Central memory CD8-positive, alpha-beta T cell (primary cell): ENCODE measurements around the gene PARVB.

ENCODE experiments used
- ATAC-seq: fragments of 150-1000 bp; cut with Tn5 transposase; replicated peaks from 2 replicates; pipeline ENCODE4 v1.10.0; 2022; ENCODE audit warnings: mild to moderate bottlenecking, moderate FRiP score, moderate number of reproducible peaks; ENCODE audit not compliant: poor library complexity, severe bottlenecking; ENCODE audit errors: extremely low read depth
- DNase-seq, 2 donors: peaks; one replicate each; pipeline ENCODE4 v3.0.0; 2021; ENCODE audit warnings: low spot score in 2 of 2
- H3K27ac Mint-ChIP-seq: one replicate; pipeline ENCODE4 v1.8.0; 2022; ENCODE audit warnings: low read depth, mild to moderate bottlenecking, moderate library complexity, mixed read lengths
- H3K27me3 Mint-ChIP-seq: one replicate; pipeline ENCODE4 v1.8.0; 2022; ENCODE audit warnings: mixed read lengths
- H3K36me3 Mint-ChIP-seq: one replicate; pipeline ENCODE4 v1.8.0; 2022; ENCODE audit warnings: mild to moderate bottlenecking, moderate library complexity, mixed read lengths; ENCODE audit not compliant: insufficient read depth
- H3K4me1 Mint-ChIP-seq: one replicate; pipeline ENCODE4 v1.8.0; 2022; ENCODE audit warnings: mixed read lengths
- H3K4me3 Mint-ChIP-seq: one replicate; pipeline ENCODE4 v1.8.0; 2022; ENCODE audit warnings: mild to moderate bottlenecking, moderate library complexity, mixed read lengths
- H3K9me3 Mint-ChIP-seq: one replicate; pipeline ENCODE4 v1.8.0; 2022; ENCODE audit warnings: mixed read lengths

Gene PARVB

GRCh38 chr22:44179989-44180705 is 156.0 kb downstream of the PARVB start:
- ATAC-seq (no peak), DNase-seq (no peak)
- peak overlapping the region; percentile 92 for H3K27ac Mint-ChIP-seq
- peaks cover 11% of the 10 kb centered on the region for H3K36me3 Mint-ChIP-seq
- peaks cover 32% of the 10 kb centered on the region for H3K4me1 Mint-ChIP-seq
- peak overlapping the region; percentile 80 for H3K4me3 Mint-ChIP-seq
- no peaks in the 10 kb centered on the region for H3K27me3 Mint-ChIP-seq
- H3K9me3 Mint-ChIP-seq = no peaks in the 10 kb centered on the region

GRCh38 chr22:44180706-44181032 is 156.6 kb downstream of the PARVB start, which contains the start of gene PARVG:
Gene PARVG (plus strand): TSS chr22:44180925. CDS start chr22:44183330, 2,405 bp downstream.
- H3K9me3 Mint-ChIP-seq = no peaks in the 10 kb centered on the region
- peak within 1 kb of the TSS; percentile 92 for H3K27ac Mint-ChIP-seq
- peak within 1 kb of the TSS; percentile 80 for H3K4me3 Mint-ChIP-seq
- H3K27me3 Mint-ChIP-seq = no peaks in the 10 kb centered on the region
- peaks cover 32% of the 10 kb centered on the region for H3K4me1 Mint-ChIP-seq
- ATAC-seq (peak; percentile 59), DNase-seq (peak; percentile 29 to 56)
- H3K36me3 Mint-ChIP-seq = peaks cover 12% of the 10 kb centered on the region

- peaks cover 32% of the 10 kb centered on the region for H3K4me1 Mint-ChIP-seq
- peaks cover 12% of the 10 kb centered on the region for H3K36me3 Mint-ChIP-seq
- peak; percentile 31 to 52 for DNase-seq
- ATAC-seq = peak; percentile 71
- H3K9me3 Mint-ChIP-seq = no peaks in the 10 kb centered on the region
- peak overlapping the region; percentile 92 for H3K27ac Mint-ChIP-seq
- H3K4me3 Mint-ChIP-seq = peak overlapping the region; percentile 80
- H3K27me3 Mint-ChIP-seq = no peaks in the 10 kb centered on the region
These were observed 157.2 kb downstream of the PARVB start for GRCh38 chr22:44181033-44181911.

- H3K4me3 Mint-ChIP-seq = peak overlapping the region; percentile 80
- DNase-seq = no peak
- no peaks in the 10 kb centered on the region for H3K27me3 Mint-ChIP-seq
- H3K9me3 Mint-ChIP-seq = no peaks in the 10 kb centered on the region
- H3K27ac Mint-ChIP-seq = peak overlapping the region; percentile 92
- H3K36me3 Mint-ChIP-seq = peaks cover 12% of the 10 kb centered on the region
- peaks cover 32% of the 10 kb centered on the region for H3K4me1 Mint-ChIP-seq
- ATAC-seq = peak; percentile 11
These were observed 157.9 kb downstream of the PARVB start for GRCh38 chr22:44181912-44182587.

GRCh38 chr22:44182588-44183286 is 158.6 kb downstream of the PARVB start:
- Mint-ChIP-seq H3K36me3 (peaks cover 12% of the 10 kb centered on the region), H3K27me3 (no peaks in the 10 kb centered on the region), H3K4me3 (peak overlapping the region; percentile 80), H3K9me3 (no peaks in the 10 kb centered on the region), H3K4me1 (peaks cover 36% of the 10 kb centered on the region), H3K27ac (peak overlapping the region; percentile 92)
- ATAC-seq = peak; percentile 28
- peak in 1 of 2 donors; percentile 41 for DNase-seq

- ATAC-seq (no peak), DNase-seq (no peak)
- Mint-ChIP-seq H3K27me3 (no peaks in the 10 kb centered on the region), H3K4me3 (peak overlapping the region; percentile 80), H3K27ac (peak overlapping the region; percentile 92), H3K36me3 (peaks cover 12% of the 10 kb centered on the region), H3K4me1 (peaks cover 36% of the 10 kb centered on the region), H3K9me3 (no peaks in the 10 kb centered on the region)
These were observed 159.1 kb downstream of the PARVB start for GRCh38 chr22:44183287-44183588.

- Mint-ChIP-seq H3K4me1 (peaks cover 36% of the 10 kb centered on the region), H3K27me3 (no peaks in the 10 kb centered on the region), H3K9me3 (no peaks in the 10 kb centered on the region), H3K36me3 (peaks cover 12% of the 10 kb centered on the region), H3K4me3 (peak overlapping the region; percentile 80), H3K27ac (peak overlapping the region; percentile 92)
- ATAC-seq = no peak
- no peak for DNase-seq
These were observed 159.9 kb downstream of the PARVB start for GRCh38 chr22:44184006-44184405.

GRCh38 chr22:44185237-44186120 is 161.4 kb downstream of the PARVB start:
- Mint-ChIP-seq H3K4me3 (peak overlapping the region; percentile 29), H3K36me3 (peaks cover 14% of the 10 kb centered on the region), H3K4me1 (peaks cover 32% of the 10 kb centered on the region), H3K27ac (peak overlapping the region; percentile 68), H3K27me3 (no peaks in the 10 kb centered on the region), H3K9me3 (no peaks in the 10 kb centered on the region)
- ATAC-seq = no peak
- no peak for DNase-seq

GRCh38 chr22:44186121-44186510 is 162.0 kb downstream of the PARVB start:
- DNase-seq (no peak), ATAC-seq (no peak)
- H3K36me3 Mint-ChIP-seq = peaks cover 12% of the 10 kb centered on the region
- no peak overlapping the region for H3K27ac Mint-ChIP-seq
- H3K27me3 Mint-ChIP-seq = no peaks in the 10 kb centered on the region
- no peak overlapping the region for H3K4me3 Mint-ChIP-seq
- H3K9me3 Mint-ChIP-seq = no peaks in the 10 kb centered on the region
- H3K4me1 Mint-ChIP-seq = peaks cover 25% of the 10 kb centered on the region

- Mint-ChIP-seq H3K27ac (peak overlapping the region; percentile 52), H3K4me1 (peaks cover 24% of the 10 kb centered on the region), H3K9me3 (no peaks in the 10 kb centered on the region), H3K27me3 (no peaks in the 10 kb centered on the region), H3K4me3 (no peak overlapping the region), H3K36me3 (peaks cover 12% of the 10 kb centered on the region)
- DNase-seq (no peak), ATAC-seq (no peak)
These were observed 162.6 kb downstream of the PARVB start for GRCh38 chr22:44186737-44187136.

- no peak for ATAC-seq
- peak overlapping the region; percentile 52 for H3K27ac Mint-ChIP-seq
- H3K9me3 Mint-ChIP-seq = no peaks in the 10 kb centered on the region
- DNase-seq = no peak
- peaks cover 11% of the 10 kb centered on the region for H3K36me3 Mint-ChIP-seq
- no peaks in the 10 kb centered on the region for H3K27me3 Mint-ChIP-seq
- H3K4me1 Mint-ChIP-seq = peaks cover 20% of the 10 kb centered on the region
- H3K4me3 Mint-ChIP-seq = no peak overlapping the region
These were observed 163.6 kb downstream of the PARVB start for GRCh38 chr22:44187652-44188230.
